T-helper 9 cell (primary cell): ENCODE results near the gene ZNF217.
"Not testable (repeated sequence)": the region's sequence is repeated elsewhere in the genome, so short reads cannot be mapped to it uniquely, and the experiment has no call there.

Source experiments
- DNase-seq: peaks from one replicate; pipeline ENCODE4 v3.0.0-alpha.2; 2020

Gene ZNF217

DNA sequence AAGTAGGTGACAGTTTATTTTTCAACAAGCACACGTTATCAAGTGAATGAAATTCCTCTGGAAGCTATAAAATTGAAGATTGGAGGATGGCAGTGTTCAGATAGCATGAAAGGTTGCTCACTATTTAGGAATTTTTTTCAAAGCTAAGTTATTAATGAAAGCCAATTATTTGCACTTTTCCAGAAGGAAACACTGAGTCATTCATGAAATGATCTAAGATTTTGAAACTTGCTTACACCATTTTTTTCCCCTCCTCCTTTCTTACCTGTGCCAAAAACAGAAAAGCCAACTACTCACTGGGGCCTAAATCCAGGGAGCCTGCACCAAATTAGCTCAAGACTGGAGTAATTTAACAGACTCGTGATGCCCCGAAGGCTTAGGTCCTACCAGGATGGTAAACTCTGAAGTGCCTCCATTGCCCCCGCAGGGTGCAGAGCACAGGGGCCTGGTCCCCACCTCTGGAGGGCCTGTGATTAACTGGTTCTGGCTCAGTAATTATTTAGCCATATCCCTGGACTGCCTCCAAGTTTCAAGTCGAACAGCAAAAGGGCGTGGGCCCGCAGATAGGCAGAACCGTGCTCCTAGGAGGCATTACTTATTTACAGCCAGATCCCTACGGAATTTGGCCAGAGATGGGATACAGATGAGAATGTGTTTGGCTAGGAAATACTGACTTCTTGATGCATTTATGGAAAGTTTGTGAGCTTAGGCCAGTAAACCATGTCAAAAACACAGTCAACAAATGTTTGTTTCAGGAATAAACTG is 28.0 kb upstream of the ZNF217 start:
- DNase-seq: no peak

DNA sequence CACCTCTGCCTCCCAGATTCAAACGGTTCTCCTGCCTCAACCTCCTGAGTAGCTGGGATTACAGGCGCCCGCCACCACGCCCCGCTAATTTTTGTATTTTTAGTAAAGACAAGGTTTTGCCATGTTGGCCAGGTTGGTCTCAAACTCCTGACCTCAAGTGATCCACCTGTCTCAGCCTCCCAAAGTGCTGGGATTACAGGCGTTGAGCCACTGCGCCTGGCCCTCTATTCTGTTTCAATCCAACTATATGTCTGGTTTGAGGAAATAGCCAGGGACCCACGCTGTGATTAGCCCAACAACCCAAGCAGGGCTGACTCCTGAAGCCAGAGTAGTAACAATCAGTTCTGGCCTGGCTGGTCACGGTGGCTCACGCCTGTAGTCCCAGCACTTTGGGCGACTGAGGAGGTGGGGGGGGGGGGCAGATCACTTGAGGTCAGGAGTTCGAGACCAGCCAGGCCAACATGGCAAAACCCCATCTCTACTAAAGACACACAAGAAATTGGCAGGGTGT is 24.9 kb upstream of the ZNF217 start:
- DNase-seq: not testable (repeated sequence)

DNA sequence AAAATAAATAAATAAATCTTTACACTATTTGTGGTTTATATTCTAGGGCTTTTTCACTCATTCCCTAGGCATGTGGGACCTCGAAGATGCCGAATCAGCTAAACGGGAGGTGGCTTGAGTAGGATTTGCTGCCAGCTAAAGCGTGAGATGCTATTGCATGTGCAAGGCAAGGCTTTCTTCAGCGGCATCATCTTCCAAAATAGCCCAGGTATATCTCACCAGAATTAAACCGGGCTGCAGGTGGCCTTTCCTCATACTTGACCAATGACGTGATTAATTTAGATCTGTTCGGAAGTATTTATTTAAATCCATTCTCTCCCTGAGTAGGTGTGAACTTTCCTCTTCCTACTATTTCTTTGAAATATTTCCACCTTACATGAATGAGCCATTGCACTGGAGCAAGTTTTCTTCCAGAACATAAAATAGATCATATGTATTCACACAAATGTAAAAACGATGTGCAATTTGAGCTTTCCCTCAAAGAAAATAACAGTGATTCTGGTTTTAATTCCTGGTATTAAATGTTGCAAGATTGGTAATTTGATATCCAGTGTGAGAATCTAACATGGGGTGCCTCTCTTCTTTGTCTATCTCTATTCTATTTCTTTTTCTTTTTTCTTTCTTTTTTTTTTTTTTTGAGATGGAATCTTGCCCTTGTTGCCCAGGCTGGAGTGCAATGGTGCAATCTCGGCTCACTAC is 24.3 kb upstream of the ZNF217 start:
- DNase-seq: no peak

DNA sequence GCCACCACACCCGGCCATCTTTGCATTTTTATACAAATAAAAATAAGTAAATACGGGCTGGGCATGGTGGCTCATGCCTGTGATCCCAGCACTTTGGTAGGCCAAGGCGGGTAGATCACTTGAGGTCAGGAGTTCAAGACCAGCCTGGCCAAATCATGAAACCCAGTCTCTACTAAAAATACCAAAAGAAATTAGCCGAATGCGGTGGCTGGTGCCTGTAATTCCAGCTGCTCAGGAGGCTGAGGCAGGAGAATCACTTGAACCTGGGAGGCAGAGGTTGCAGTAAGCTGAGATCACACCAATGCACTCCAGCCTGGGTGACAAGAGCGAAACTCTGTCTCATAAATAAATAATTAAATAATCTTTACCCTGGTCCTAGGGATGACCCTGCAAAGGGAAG is 22.9 kb upstream of the ZNF217 start:
- not testable (repeated sequence) for DNase-seq

DNA sequence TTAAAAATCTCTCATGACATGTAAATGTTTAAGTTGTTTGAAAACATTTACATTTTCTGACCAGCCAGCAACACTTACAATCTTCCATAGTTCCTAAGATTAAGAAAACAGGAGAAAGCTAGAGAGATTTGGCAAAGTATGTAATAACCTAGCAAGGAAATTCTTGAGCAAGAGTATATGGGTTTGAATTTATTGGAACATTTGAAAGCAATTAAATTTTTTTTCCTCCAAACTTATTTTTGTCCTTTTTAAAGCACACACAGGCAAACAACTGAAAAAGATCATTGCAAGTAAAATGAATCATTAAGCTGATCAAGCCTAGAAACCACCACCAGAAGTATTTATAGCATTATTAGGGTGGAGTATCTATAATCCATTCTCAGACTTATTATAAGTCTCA is 20.1 kb upstream of the ZNF217 start:
- no peak for DNase-seq

DNA sequence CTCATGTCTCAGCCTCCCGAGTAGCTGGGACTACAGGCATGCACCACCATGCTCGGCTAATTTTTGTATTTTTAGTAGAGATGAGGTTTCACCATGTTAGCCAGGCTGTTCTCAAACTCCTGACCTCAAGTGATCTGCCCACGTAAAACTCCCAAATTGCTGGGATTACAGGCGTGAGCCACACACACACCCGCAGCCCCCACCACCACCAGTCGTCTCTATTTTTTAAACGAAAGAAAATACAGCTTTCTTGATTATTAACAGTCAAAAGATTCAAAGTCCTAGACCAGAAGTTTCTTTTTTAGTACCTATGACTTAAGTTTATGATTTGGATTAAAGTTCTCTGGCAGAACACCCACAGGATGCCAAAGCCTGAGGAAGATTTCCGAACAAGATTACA is 18.6 kb upstream of the ZNF217 start:
- DNase-seq: not testable (repeated sequence)

DNA sequence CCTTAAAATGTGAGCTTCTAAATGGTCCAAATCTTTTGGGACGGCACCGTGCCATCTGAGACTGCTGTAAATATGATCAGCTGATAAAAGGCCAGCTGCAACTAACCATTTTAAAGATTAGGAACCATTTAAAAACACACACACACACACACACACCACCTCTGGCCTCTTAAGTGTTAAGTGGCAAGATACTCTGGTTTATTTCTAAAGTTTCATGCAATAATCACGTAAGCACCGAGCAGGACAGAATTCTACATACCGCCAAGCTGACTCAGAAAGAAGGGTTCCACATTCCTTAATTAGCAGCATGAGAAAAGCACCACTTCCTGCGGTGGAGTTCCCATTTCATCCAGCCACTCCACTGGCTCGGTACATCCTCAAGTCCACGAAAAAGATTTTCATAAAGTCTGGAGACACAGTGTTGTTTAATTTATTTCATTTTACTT is 17.8 kb upstream of the ZNF217 start:
- no peak for DNase-seq

DNA sequence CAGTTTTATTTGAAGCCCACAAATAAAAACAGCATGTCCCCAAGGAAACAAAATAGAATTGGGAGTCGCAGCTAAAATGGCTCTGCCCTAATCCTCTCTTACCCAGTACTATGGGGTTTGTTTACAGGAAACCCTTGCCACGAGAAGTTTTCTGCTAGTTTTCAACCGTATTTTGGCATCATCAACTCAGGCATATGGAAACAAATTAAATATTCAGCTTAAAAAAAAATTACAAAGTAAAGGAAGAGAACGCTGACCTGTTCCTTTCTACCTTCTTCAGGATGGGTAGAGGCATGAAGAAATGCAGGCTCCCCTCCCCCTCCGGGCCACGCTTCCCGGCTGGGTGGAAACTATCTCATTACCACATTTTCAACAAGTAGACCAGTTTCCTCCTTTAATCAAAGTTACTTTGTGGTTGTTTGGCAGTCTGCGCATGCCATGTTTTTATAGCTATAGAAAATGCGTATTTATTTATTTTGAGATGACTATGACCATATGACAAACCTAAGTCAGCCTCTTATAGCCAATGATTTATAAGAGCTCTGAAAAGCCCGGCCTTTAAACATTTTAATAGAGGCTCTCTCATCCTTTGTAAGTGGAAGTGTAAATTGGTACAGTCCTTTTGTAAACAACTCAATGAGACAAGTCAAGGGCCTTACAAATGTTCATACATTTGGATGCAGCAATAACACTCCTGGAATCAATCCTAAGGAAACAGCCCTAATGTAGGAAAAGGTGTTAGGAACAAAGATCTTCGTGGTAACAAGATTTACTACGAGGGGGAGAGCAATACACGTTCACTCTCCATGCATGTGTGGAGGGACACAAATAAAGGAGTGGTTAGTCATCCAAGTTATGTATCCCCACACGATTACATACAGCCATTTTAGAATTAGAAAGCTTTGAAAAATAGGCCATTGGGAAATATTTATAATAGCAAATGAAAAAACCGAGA is 16.1 kb upstream of the ZNF217 start:
- DNase-seq: peak; percentile 54

DNA sequence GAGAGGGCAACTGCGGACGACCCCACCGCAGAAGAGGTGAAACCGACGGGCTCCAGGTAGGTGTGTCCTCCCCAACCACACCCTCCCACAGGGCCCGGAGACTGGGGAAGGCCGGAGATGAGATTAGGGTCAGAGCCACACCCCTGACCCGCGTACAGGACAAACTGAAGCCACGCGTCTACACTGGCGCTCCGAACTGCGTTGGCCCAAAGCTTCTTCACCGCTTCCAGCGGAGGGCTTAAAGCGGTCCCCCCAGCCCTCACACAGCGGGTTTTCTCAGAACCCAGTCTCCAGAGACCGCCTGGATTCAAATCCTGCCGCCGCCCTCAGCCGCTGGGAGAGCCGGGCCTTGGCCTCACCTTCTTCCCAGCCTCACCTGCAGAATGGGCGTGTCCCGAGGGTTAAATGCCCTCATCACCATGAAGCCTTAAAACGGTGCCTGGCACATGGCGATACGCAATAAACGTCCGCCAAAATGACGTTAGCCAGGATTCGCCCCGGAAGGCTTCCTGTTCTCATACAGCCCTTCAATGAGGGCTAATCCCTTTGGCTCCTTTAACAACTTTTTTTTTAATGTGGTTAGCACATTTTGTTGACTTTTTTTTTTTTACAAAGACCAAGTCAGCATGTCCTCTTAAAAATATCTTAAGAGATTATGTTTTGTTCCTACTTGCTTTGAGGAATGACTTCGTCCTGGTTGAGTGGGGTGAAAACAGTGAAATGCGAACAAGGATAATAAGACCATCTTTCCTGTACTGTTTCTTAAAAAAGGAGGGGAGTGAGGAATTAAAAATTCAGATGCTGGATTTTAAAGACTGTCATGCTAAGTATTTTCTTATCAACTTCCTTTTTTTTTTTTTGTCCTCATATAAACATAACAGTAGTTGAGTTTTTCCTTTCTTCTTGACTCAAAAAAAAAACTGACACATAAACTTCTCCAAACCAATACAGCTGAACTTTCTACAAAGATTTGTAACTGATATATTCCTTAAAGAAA is 15.1 kb upstream of the ZNF217 start:
- DNase-seq: peak; percentile 16

DNA sequence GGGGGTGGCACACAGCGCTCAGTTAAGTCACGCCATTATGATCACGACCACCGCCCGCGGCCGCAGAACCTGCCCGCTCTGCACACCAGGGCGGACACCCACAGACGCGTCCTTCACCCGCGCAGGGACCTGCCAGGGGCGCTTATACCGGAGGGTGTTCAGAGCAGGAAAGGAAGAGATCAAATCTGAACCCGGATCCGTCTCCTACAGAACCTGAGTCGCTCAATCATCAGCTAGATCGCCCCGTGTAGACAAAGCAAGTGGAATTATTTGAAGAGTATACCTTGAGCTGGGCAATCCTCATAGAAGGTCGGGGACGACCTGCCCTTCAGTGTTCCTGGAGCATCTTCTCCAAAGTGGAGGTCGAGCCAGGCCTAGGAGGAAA is 14.4 kb upstream of the ZNF217 start:
- no peak for DNase-seq

DNA sequence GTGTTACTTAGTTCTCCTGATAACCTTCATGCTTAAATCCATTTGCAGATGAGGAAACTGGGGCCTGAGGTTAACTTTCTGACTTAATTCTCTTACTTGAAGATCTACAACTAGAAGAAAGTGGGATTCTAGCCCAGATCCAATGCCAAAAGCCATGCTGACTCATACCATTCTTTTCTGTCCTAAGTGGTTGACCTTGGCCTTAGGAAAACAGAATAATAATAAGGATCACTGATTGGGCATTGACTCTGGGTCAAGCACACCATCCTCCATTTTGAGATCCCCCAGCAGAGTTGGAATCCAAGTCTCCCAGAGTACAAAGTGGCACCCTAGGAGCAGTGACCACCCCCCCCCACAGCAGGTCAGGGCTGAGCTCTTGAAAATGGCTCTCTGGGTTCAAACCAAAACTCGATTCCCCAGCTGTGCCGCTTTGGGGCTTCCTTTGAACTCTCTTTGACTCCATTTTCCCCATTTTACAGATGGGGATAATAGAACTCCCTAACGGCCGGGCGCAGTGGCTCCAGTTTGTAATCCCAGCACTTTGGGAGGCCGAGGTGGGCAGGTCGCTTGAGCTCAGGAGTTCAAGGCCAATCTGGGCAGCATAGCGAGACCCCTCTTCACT is 12.8 kb upstream of the ZNF217 start:
- no peak for DNase-seq

DNA sequence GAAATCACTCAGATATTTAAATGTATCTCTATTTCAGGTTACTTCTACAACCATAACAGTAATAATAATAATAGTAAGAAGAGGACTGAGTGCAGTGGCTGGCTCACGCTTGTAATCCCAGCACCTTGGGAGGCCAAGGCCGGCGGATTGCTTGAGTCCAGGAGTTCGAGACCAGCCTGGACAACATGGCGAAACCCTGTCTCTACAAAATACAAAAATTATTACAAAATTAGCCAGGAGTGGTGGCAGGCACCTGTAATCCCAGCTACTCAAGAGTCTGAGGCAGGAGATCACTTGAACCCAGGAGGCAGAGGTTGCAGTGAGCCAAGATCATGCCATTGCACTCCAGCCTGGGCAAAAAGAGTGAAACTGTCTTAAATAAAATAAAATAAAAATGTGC is 11.8 kb upstream of the ZNF217 start:
- DNase-seq: not testable (repeated sequence)

DNA sequence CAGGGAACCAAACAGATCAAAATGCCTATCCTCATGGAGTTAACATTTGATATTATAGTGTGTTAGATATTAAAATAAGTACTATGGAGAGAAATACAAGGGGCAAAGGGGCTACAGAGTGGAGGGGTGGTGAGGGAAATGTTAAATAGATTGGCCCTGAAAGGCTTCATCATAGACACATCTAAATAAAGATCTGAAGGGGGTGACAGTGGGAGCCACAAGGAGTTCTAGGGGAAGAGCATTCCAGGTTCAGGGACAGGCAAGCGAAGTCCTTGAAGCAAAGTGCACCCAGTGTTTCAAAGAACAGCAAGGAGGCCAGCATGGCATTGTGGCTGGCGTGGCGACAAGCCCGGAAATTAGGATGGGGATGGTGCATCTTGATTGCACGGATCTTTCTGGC is 11.2 kb upstream of the ZNF217 start:
- not testable (repeated sequence) for DNase-seq

DNA sequence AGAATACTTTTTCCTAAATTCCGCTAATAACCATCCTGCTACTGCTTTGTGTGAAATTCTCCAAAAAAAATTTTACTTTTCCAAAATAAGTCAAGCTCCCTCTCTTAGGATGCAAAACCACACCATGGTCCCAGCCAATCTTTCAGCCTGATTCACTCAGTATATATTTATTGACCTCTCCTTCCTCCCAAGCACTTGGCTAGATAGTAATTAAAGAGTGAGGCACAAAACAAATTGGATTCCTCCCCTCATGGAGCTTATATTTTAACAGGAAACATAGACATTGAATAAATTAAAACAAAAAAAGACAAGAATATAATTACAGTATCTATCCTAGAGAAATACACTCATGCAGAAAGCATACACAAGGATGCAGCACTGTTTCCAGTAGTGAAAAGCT is 9.0 kb upstream of the ZNF217 start:
- DNase-seq: no peak

DNA sequence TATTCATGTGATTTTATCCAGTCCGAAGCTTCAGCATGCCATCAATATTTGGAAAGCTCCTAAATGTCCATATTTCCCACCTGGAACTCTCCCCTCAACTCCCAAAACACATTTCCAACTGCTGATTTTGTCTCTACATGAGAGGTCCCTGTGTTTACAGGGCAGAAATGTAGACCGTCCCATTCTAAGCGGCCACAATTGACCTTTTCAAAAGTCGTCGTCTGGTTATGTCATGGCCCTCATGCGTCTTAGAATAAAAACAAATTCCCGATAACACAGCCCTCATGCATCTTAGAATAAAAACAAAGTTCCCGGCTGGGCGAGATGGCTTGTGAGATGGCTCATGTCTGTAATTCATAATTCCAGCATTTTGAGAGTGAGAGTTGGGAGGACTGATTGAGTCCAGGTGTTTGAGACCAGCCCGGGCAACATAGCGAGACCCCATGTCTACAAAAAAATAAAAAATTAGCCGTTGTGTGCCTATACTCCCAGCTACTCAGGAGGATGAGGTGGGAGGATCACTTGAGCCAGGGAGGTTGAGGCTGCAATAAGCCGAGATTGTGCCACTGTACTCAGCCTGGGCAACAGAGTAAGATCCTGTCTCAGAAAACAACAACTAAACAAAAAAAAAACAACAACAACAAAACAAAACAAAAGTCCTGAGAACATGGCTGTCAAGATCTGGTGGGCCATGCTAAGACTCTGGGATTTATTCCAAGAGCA is 6.4 kb upstream of the ZNF217 start:
- no peak for DNase-seq

DNA sequence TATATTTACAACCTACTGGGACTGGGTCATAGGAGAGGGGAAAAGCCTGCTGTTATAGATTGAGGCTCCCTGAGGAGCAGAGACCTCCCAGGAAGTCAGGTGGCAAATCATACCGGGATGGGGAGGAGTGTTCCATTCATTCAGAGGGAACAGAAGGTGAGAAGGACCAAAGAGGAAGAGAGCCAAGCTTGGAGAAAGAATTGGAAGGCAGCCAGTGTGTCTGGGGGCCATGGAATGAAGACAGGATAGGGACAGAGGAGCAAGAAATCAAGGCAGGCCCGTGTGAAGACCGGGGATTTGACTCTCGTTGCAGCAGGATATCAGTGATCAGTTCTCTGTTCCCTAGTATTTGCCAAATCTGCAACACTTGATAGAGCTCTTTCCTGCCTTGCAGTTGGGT is 5.7 kb upstream of the ZNF217 start:
- no peak for DNase-seq

DNA sequence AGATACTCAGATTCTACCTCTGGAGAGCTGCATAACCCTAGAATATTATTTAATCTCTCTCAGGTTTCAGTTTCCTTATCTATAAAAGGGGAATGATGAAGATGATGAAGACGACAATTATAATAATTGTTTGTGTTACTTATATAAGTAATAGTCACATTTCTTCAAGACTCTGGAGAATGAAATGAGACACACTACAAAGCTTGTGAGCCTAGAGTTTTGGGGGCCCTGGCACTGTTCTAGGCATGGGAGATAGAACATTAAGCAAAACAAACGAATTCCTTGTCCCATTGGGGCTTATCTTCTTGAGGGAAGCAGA is 5.4 kb upstream of the ZNF217 start:
- no peak for DNase-seq

DNA sequence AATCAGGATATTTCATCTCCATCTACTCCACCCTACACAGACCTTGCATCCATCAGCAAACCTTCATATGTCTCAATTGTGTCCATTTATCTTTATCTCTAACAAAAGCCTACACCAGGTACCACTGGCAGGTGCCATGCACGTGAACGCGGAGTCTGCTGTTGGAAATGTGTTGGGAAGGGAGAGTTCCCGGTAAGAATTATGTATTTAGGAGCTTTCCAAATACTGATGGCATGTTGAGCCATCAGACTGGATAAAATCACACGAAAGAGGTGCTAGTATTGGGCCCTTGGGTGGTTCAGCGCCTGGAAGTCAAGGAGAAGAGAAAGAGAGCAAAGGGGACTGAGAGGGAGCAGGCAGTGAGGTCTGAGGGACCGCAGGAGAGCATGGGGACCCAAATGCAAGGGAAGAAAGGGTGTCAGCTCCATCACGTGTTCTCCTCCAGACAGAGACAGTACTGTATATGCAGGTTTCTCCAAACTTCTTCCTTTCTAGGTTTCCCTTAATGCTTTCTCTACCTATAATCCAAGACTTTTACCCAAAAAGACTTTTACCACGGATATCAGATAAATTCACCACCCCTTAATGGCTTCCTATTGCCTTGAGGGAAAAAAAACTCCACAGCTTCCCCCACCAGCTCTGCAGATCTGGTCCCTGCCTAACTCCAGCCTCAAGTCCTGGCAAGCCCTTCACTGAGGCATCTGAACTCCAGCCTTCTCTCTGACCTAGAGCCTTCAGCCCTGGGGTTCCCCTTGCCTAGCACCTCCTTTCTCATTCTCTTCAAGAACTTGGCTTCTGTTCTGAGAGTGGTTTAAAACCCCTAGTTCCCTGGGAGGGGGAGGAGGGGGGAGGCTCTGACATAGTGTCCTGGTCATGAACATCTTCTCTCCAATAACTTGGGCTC is 4.8 kb upstream of the ZNF217 start:
- DNase-seq: no peak

DNA sequence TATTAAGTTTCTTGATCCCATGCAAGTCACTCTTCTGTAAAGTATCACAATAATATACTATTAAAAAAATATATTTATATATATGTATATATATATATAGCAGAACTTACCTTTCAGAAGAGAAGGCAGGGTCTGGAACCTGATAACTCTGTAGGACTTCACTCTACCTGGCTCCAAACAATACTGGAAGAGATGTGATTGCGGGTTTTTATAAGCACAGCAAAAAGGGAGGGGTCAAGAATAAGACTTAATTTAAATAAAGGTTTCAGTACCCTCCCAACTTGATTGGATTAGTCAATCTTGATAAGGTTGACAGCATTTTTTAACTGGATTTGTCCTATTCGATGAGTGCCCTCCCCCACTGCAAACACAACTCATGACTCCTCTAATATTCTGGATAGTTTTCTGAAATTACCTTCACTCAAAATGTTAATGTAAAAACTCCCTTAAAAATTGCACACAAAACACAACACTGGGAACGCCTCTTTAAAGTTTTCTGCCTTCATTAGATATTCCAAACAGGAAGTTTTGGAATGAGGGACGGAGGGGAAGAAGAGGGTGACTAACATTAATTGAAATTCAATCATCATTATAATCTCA is 4.0 kb upstream of the ZNF217 start:
- no peak for DNase-seq
